ENCODE data around the gene COQ10B.

Gene COQ10B

GRCh38 chr2:197497326-197497725 lies 44.0 kb downstream of the COQ10B start:
- no peaks in the 10 kb centered on the region for H3K9me3 ChIP-seq (ENCODE audit: insufficient read depth, low read length)
- H3K4me2 ChIP-seq (ENCODE audit: low read length), result peak overlapping the region; percentile 79
- H4K20me1 ChIP-seq (ENCODE audit: insufficient read depth, low read length), result peaks cover 34% of the 10 kb centered on the region
- TF ChIP-seq CTCF (IDR thresholded peaks at IDR 0.05; ENCODE audit: low read depth, low read length) (no peak), EZH2phosphoT487 (IDR thresholded peaks at IDR 0.05; ENCODE audit: low read depth) (no peak)
- peak overlapping the region; percentile 98 for H3K4me3 ChIP-seq (ENCODE audit: low read length)
- no peak overlapping the region for H3K27ac ChIP-seq (ENCODE audit: low read length)
- no peak overlapping the region for H2AFZ ChIP-seq (ENCODE audit: low read depth, low read length)
- H3K9ac ChIP-seq (ENCODE audit: low read length), result peak overlapping the region; percentile 89; the same call in 1 of the 2 replicates
- H3K4me1 ChIP-seq (ENCODE audit: low read length), result peaks cover 28% of the 10 kb centered on the region
- peaks cover 64% of the 10 kb centered on the region for H3K36me3 ChIP-seq (replicated peaks; ENCODE audit: low read depth, low read length)
- no peaks in the 10 kb centered on the region for H3K27me3 ChIP-seq (ENCODE audit: low read depth, low read length)
- peaks cover 93% of the 10 kb centered on the region for H3K79me2 ChIP-seq (ENCODE audit: low read length)

- Histone ChIP-seq H3K27me3 (ENCODE audit: low read depth, low read length) (no peaks in the 10 kb centered on the region), H3K27ac (ENCODE audit: low read length) (peak overlapping the region; percentile 87), H3K9me3 (ENCODE audit: insufficient read depth, low read length) (no peaks in the 10 kb centered on the region), H4K20me1 (ENCODE audit: insufficient read depth, low read length) (peaks cover 34% of the 10 kb centered on the region), H3K9ac (ENCODE audit: low read length) (peak overlapping the region; percentile 89), H3K4me1 (ENCODE audit: low read length) (peaks cover 31% of the 10 kb centered on the region), H2AFZ (ENCODE audit: low read depth, low read length) (no peak overlapping the region), H3K4me3 (ENCODE audit: low read length) (peak overlapping the region; percentile 98), H3K36me3 (replicated peaks; ENCODE audit: low read depth, low read length) (peaks cover 63% of the 10 kb centered on the region), H3K4me2 (ENCODE audit: low read length) (peak overlapping the region; percentile 79), H3K79me2 (ENCODE audit: low read length) (peaks cover 95% of the 10 kb centered on the region)
- TF ChIP-seq EZH2phosphoT487 (IDR thresholded peaks at IDR 0.05; ENCODE audit: low read depth) (no peak), CTCF (IDR thresholded peaks at IDR 0.05; ENCODE audit: low read depth, low read length) (no peak)
Measured at GRCh38 chr2:197498235-197498936, 45.0 kb downstream of the COQ10B start.

GRCh38 chr2:197498937-197499593 lies 45.7 kb downstream of the COQ10B start:
- peaks cover 34% of the 10 kb centered on the region for H4K20me1 ChIP-seq (ENCODE audit: insufficient read depth, low read length)
- H3K79me2 ChIP-seq (ENCODE audit: low read length), result peaks cover 96% of the 10 kb centered on the region
- H3K36me3 ChIP-seq (replicated peaks; ENCODE audit: low read depth, low read length), result peaks cover 62% of the 10 kb centered on the region
- no peaks in the 10 kb centered on the region for H3K27me3 ChIP-seq (ENCODE audit: low read depth, low read length)
- no peaks in the 10 kb centered on the region for H3K9me3 ChIP-seq (ENCODE audit: insufficient read depth, low read length)
- peak overlapping the region; percentile 98 for H3K4me3 ChIP-seq (ENCODE audit: low read length)
- no peak overlapping the region for H2AFZ ChIP-seq (ENCODE audit: low read depth, low read length)
- peaks cover 31% of the 10 kb centered on the region for H3K4me1 ChIP-seq (ENCODE audit: low read length)
- peak overlapping the region; percentile 87 for H3K27ac ChIP-seq (ENCODE audit: low read length)
- TF ChIP-seq CTCF (IDR thresholded peaks at IDR 0.05; ENCODE audit: low read depth, low read length) (no peak), EZH2phosphoT487 (IDR thresholded peaks at IDR 0.05; ENCODE audit: low read depth) (no peak)
- H3K4me2 ChIP-seq (ENCODE audit: low read length), result peak overlapping the region; percentile 79
- peak overlapping the region; percentile 89 for H3K9ac ChIP-seq (ENCODE audit: low read length)
